ENCODE results near the gene KIR2DL1. TPM values are rescaled to one million over a fixed set of nuclear protein-coding genes. Genes with fewer than 3 reads are reported as not detected.
"Not testable (repeated sequence)": the region's sequence is repeated elsewhere in the genome, so short reads cannot be mapped to it uniquely, and the experiment has no call there.

KIR2DL1 gene
- polyA plus RNA-seq, 1 donor from 2014 or later = 0.36 TPM

GRCh38 chr19:54832496-54832895 is 62.9 kb downstream of the KIR2DL1 start, which contains the start of gene KIR2DS4:
Gene KIR2DS4 (plus strand): TSS chr19:54832676.
- H3K9me3 Mint-ChIP-seq, H3K4me1 Mint-ChIP-seq, H3K4me3 Mint-ChIP-seq, H3K27me3 Mint-ChIP-seq, H3K36me3 Mint-ChIP-seq, H3K27ac Mint-ChIP-seq: not testable (repeated sequence)

Other genes with a start within 250 kb of the KIR2DL1 start
- 0.73 TPM for gene LILRA2, start 196.0 kb upstream of the KIR2DL1 start, polyA plus RNA-seq
- gene LILRA1, start 176.2 kb upstream of the KIR2DL1 start, polyA plus RNA-seq = not detected
- gene LILRB1, start 139.3 kb upstream of the KIR2DL1 start, polyA plus RNA-seq = 24.8 TPM
- gene LILRB4, start 106.8 kb upstream of the KIR2DL1 start, polyA plus RNA-seq = 0.93 TPM
- gene KIR3DL3, start 45.4 kb upstream of the KIR2DL1 start, polyA plus RNA-seq = not detected
- 0.59 TPM for gene KIR2DL3, start 31.3 kb upstream of the KIR2DL1 start, polyA plus RNA-seq
- gene KIR2DL4, start 33.8 kb downstream of the KIR2DL1 start, polyA plus RNA-seq = not detected
- gene KIR3DL1, start 46.7 kb downstream of the KIR2DL1 start, polyA plus RNA-seq = 1.1 TPM
- 0.43 TPM for gene KIR2DS4, start 62.9 kb downstream of the KIR2DL1 start, polyA plus RNA-seq
- 1.9 TPM for gene KIR3DL2, start 80.7 kb downstream of the KIR2DL1 start, polyA plus RNA-seq
- 0.15 TPM for gene FCAR, start 104.4 kb downstream of the KIR2DL1 start, polyA plus RNA-seq
- 0.63 TPM for gene NCR1, start 136.4 kb downstream of the KIR2DL1 start, polyA plus RNA-seq
- 1.4 TPM for gene NLRP7, start 177.7 kb downstream of the KIR2DL1 start, polyA plus RNA-seq
- 6.7 TPM for gene NLRP2, start 196.6 kb downstream of the KIR2DL1 start, polyA plus RNA-seq

Data from IgD-negative memory B cell (primary cell).